GM12878 (cell line): Measurements from ENCODE around the gene TMIGD2. TPM values are rescaled to one million over a fixed set of nuclear protein-coding genes. Genes with fewer than 3 reads are reported as not detected.

Experiments
- BCLAF1 ChIP-seq: fragments of 450-650 bp; IDR thresholded peaks from 2 replicates; pipeline ENCODE4 v1.6.1; 2017; ENCODE audit warnings: antibody characterized with exemption, mild to moderate bottlenecking, moderate library complexity
- CHD1 ChIP-seq: IDR thresholded peaks from 2 replicates; pipeline ENCODE4 v1.6.1; 2012; ENCODE audit warnings: low read depth, low read length, improper control_type of control experiment
- EP300 ChIP-seq, 2 experiments: fragments of 150-350 bp in 1 of 2; IDR thresholded peaks; 2 replicates each; pipeline ENCODE4 v1.6.1; 2011 to 2012; ENCODE audit warnings: low read depth in 2 of 2, low read length in 2 of 2, borderline replicate concordance in 1 of 2, improper control_type of control experiment in 1 of 2, inconsistent platforms in 1 of 2; ENCODE audit not compliant: control insufficient read depth in 1 of 2
- MLLT1 ChIP-seq: fragments of 450-650 bp; IDR thresholded peaks from 2 replicates; pipeline ENCODE4 v1.6.1; 2016; ENCODE audit warnings: mild to moderate bottlenecking
- REST ChIP-seq: IDR thresholded peaks from 2 replicates; pipeline ENCODE4 v1.6.1; 2012; ENCODE audit warnings: mild to moderate bottlenecking, low read depth, low read length
- SKIL ChIP-seq: fragments of 450-650 bp; IDR thresholded peaks from 2 replicates; pipeline ENCODE4 v1.6.1; 2017; ENCODE audit warnings: mild to moderate bottlenecking, low read depth, inconsistent platforms; ENCODE audit not compliant: poor library complexity, severe bottlenecking
- SMAD1 ChIP-seq: fragments of 450-650 bp; IDR thresholded peaks from 2 replicates; pipeline ENCODE4 v1.6.1; 2018; ENCODE audit warnings: mild to moderate bottlenecking, low read depth; ENCODE audit not compliant: partially characterized antibody
- SUPT20H ChIP-seq: IDR thresholded peaks from 2 replicates; pipeline ENCODE4 v1.6.1; 2011; ENCODE audit warnings: low read depth, mild to moderate bottlenecking, low read length, moderate library complexity, borderline replicate concordance; ENCODE audit not compliant: control insufficient read depth
- USF1 ChIP-seq: IDR thresholded peaks from 2 replicates; pipeline ENCODE4 v1.6.1; 2011; ENCODE audit warnings: borderline replicate concordance, low read depth, mild to moderate bottlenecking, moderate library complexity, mixed read lengths, low read length; ENCODE audit not compliant: insufficient read depth; ENCODE audit errors: extremely low read length
- YBX1 ChIP-seq: fragments of 450-650 bp; IDR thresholded peaks from 2 replicates; pipeline ENCODE4 v1.6.1; 2016; ENCODE audit warnings: antibody characterized with exemption
- polyA plus RNA-seq, 11 experiments: library from polyadenylated mRNA; depleted of rRNA in 4 of 11; unstranded in 6 of 11; stranded (reverse) in 5 of 11; fragments of >200 nt; fragmentation: Nextera tagmentation in 4 of 11; fragmentation: Illumina TruSeq in 1 of 11; extraction: Ambion mirVana in 4 of 11; extraction: Trizol in 1 of 11; gene quantifications; 1 replicate in 1 of 11; 2 replicates in 10 of 11; pipeline versions ENCODE4 v1.2.1 to v1.2.3, GENCODE V29; 2011 to 2016; ENCODE audit warnings: inconsistent platforms in 2 of 11, missing spikeins in 2 of 11, low read depth in 1 of 11
- total RNA-seq, 4 experiments: library from RNA; depleted of rRNA in 3 of 4; stranded (reverse); fragments of >200 nt in 3 of 4; fragmentation: Illumina TruSeq in 1 of 4; extraction: Trizol in 1 of 4; gene quantifications; 2 replicates each; pipeline versions ENCODE4 v1.2.1 to v1.2.3, GENCODE V29; 2013 to 2021
- TF ChIP-seq, protein P1 (sequence below): fragments of 450-650 bp; formaldehyde crosslinking; IDR thresholded peaks from 2 replicates; pipeline ENCODE4 v1.4.0; 2020; ENCODE audit warnings: mild to moderate bottlenecking, moderate library complexity

Gene TMIGD2
- total and polyA plus RNA-seq, 10 of the 15 experiments (the other 5 are each of a cell fraction or from before 2014, with no cell fraction given): 0.09 to 0.40 (median 0.14) TPM; not detected in 5

DNA sequence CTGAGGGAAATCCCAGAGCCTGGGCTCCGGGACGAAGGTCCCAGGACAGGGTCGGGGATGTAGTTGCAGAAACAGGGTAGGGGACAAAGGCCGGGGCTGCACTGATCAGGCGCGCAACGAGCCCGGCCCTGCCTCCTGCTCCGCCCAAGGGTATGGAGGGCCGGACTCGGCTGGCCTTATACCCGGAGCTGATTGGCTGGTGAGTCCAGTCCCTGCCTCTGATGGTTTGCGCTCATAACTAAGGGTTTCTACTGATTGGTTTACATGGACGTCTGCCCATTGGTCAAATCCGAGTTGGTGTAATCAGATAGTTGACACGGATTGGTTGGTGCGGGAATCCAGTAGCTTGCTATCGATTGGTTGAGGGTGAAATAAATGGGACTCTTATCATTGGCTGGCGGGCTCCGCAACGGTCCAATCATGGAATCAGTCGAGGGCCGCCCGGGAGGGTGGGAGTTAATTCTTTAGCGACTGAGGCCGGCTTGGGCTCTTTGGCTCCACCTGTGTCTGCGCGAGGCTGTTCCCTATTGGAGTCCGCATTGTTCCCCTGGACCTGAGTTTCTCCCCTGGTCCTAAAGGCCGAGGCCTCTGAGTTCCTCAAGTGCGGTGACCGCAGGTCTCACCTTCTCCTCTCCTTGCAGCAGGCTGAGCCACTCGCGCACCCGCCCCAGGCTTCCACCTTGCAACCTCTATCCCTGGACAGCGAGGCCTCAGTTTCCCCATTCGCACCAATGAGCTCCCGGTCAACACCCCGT, 40.6 kb upstream of the TMIGD2 start (continued):
- peak; percentile 20 for TF ChIP-seq MLLT1
- TF ChIP-seq YBX1: no peak
- peak; percentile 83 for TF ChIP-seq SKIL
- TF ChIP-seq BCLAF1: no peak
- peak; percentile 50; the same call in 1 of the 2 replicates for TF ChIP-seq CHD1
- TF ChIP-seq EP300 (IDR thresholded peaks at IDR 0.05; ENCODE audit: borderline replicate concordance in 1 of 2, control insufficient read depth in 1 of 2, low read depth in 2 of 2, low read length in 2 of 2): no peak
- TF ChIP-seq USF1: no peak
- TF ChIP-seq SMAD1: no peak
- 0 out of 2 replicates have a peak, but pooled peaks have one; percentile 15 for TF ChIP-seq REST
- no peak for TF ChIP-seq SUPT20H
- TF ChIP-seq, protein P1, sequence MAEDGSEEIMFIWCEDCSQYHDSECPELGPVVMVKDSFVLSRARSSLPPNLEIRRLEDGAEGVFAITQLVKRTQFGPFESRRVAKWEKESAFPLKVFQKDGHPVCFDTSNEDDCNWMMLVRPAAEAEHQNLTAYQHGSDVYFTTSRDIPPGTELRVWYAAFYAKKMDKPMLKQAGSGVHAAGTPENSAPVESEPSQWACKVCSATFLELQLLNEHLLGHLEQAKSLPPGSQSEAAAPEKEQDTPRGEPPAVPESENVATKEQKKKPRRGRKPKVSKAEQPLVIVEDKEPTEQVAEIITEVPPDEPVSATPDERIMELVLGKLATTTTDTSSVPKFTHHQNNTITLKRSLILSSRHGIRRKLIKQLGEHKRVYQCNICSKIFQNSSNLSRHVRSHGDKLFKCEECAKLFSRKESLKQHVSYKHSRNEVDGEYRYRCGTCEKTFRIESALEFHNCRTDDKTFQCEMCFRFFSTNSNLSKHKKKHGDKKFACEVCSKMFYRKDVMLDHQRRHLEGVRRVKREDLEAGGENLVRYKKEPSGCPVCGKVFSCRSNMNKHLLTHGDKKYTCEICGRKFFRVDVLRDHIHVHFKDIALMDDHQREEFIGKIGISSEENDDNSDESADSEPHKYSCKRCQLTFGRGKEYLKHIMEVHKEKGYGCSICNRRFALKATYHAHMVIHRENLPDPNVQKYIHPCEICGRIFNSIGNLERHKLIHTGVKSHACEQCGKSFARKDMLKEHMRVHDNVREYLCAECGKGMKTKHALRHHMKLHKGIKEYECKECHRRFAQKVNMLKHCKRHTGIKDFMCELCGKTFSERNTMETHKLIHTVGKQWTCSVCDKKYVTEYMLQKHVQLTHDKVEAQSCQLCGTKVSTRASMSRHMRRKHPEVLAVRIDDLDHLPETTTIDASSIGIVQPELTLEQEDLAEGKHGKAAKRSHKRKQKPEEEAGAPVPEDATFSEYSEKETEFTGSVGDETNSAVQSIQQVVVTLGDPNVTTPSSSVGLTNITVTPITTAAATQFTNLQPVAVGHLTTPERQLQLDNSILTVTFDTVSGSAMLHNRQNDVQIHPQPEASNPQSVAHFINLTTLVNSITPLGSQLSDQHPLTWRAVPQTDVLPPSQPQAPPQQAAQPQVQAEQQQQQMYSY (CRISPR knock-in tag): peak; percentile 55; the same call in 1 of the 2 replicates
